PC-3 (cell line): Measurements from ENCODE around the gene FBXL12.
"Not testable (repeated sequence)": the region's sequence is repeated elsewhere in the genome, so short reads cannot be mapped to it uniquely, and the experiment has no call there.

Experiments
- EZH2 ChIP-seq: fragments of 300-600 bp; sonication (generic); IDR thresholded peaks from one replicate; pipeline ENCODE4 v1.6.1; 2017; ENCODE audit warnings: antibody characterized with exemption, mild to moderate bottlenecking, low read length; ENCODE audit not compliant: unreplicated experiment
- EZH2phosphoT487 ChIP-seq: fragments of 300-600 bp; sonication (generic); IDR thresholded peaks from 2 replicates; pipeline ENCODE4 v1.6.1; 2018; ENCODE audit warnings: mild to moderate bottlenecking, antibody characterized with exemption, low read length, borderline replicate concordance
- TF ChIP-seq, protein P1 (sequence below): fragments of 300-600 bp; sonication (generic); conservative IDR thresholded peaks from 2 replicates; pipeline ENCODE4 v1.5.1; 2017; ENCODE audit warnings: antibody characterized with exemption, low read depth, mild to moderate bottlenecking, low read length

DNA sequence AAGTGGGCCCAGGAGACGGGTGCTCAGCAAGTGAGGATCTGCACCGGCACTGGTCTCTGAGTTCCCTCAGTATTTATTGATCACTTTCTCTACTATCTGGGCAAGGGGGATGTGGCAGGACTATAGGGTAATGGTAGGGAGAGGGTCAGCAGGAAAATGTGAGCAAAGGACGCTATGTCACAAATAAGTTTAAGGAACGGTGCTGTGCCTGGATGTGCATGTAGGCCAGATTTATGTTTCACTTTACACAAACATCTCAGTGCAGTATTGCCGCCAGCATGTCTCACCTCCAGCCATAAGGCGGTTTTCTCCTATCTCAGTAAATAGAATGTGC lies 34.7 kb downstream of the FBXL12 start:
- not testable (repeated sequence) for TF ChIP-seq EZH2, EZH2phosphoT487
- TF ChIP-seq, protein P1, sequence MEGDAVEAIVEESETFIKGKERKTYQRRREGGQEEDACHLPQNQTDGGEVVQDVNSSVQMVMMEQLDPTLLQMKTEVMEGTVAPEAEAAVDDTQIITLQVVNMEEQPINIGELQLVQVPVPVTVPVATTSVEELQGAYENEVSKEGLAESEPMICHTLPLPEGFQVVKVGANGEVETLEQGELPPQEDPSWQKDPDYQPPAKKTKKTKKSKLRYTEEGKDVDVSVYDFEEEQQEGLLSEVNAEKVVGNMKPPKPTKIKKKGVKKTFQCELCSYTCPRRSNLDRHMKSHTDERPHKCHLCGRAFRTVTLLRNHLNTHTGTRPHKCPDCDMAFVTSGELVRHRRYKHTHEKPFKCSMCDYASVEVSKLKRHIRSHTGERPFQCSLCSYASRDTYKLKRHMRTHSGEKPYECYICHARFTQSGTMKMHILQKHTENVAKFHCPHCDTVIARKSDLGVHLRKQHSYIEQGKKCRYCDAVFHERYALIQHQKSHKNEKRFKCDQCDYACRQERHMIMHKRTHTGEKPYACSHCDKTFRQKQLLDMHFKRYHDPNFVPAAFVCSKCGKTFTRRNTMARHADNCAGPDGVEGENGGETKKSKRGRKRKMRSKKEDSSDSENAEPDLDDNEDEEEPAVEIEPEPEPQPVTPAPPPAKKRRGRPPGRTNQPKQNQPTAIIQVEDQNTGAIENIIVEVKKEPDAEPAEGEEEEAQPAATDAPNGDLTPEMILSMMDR: not testable (repeated sequence)
